ENCODE measurements around the gene SPSB1. TPM values are rescaled to one million over a fixed set of nuclear protein-coding genes. Genes with fewer than 3 reads are reported as not detected.

Gene SPSB1
- total and polyA plus RNA-seq, 12 donors = 1.4 to 14.0 (median 9.9) TPM

DNA sequence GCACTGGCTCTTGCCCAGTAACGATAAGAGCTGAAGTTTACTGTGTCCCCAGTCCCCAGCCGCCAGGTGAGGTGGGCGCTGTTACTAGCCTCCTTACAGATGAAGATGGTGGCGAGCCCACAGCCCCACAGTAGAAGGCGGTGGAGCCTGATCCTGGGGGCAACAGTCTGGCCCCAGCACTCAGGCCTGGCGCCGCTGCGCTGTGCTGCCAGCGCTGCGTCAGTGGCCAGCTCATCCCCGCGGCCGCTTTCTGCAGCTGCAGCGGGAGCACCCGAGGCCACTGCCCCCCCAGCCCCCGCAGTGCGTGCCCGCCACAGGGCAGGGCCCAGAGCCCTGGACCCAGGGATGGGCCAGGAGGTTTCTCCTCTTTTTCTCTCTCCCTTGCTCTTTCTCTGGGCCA, 44.8 kb upstream of the SPSB1 start:
- no peaks in the 10 kb centered on the region for H3K9me3 ChIP-seq (replicated peaks in 1 of 3)
- WGBS, 4 donors = 29 to 65% (median 54%) methylated on average over 5 to 18 of the region's 18 CpGs
- no peaks in the 10 kb centered on the region for H3K27me3 ChIP-seq
- H3K36me3 ChIP-seq (replicated peaks in 1 of 2) = peaks cover 0 to 20% of the 10 kb centered on the region in 2 donors
- peaks cover 79 to 98% of the 10 kb centered on the region in 2 donors for H3K4me1 ChIP-seq (replicated peaks in 1 of 2)
- peak; percentile 80 to 88 (median 84) for DNase-seq
- peak overlapping the region; percentile 81 to 96 (median 84) for H3K27ac ChIP-seq
- no peak overlapping the region for H3K4me3 ChIP-seq
- TF ChIP-seq, protein P1, sequence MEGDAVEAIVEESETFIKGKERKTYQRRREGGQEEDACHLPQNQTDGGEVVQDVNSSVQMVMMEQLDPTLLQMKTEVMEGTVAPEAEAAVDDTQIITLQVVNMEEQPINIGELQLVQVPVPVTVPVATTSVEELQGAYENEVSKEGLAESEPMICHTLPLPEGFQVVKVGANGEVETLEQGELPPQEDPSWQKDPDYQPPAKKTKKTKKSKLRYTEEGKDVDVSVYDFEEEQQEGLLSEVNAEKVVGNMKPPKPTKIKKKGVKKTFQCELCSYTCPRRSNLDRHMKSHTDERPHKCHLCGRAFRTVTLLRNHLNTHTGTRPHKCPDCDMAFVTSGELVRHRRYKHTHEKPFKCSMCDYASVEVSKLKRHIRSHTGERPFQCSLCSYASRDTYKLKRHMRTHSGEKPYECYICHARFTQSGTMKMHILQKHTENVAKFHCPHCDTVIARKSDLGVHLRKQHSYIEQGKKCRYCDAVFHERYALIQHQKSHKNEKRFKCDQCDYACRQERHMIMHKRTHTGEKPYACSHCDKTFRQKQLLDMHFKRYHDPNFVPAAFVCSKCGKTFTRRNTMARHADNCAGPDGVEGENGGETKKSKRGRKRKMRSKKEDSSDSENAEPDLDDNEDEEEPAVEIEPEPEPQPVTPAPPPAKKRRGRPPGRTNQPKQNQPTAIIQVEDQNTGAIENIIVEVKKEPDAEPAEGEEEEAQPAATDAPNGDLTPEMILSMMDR (IDR thresholded peaks at IDR 0.05) = peak in 1 of 6 experiments; percentile 10
- TF ChIP-seq POLR2A (IDR thresholded peaks at IDR 0.05) = peak in 1 of 2 donors; percentile 63
- intact Hi-C loops (cut with DNase I) = no loop called here

DNA sequence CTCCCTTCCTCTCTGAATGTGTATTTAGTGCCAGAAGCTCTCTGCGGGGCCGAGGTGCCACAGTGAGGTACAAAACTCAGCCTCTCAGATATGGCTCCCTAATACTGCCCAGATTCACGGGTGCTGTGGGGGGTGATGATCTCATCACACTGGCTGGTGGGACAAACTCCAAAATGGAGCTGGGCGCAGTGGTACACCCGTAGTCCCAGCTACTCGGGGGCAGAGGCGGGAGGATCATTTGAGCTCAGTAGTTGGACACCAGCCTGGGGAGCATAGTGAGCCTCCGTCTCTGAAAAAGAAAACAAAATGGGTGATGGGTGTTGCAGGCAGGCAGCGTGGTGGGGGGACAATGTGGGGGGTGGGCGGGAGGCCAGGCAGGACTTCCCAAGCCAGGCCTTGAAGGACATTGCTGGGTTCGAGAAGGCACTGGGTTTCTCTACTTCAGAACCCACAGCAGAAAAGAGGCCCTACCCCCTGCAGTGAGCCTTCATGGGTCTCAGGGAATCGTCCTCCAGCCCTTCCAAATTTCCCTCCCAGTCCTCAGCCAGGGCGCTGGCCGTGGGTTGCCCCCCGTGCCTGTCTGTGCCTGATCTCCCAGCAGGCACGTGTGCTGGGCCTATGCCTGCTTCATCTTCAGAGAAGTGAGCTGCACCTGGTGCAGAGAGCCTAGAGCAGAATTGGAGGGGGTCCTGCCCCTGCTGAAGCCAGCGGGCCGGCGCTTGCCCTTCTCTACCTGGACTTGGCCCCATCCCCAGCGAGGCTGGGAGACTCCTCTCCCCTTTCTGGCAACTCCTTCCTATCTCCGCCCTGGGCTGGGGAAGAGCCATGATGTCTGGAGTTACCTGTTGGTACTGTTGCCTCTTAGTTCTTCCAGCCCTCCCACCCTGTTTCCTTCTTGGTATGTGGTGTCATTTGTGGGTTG, 44.1 kb upstream of the SPSB1 start:
- Histone ChIP-seq H3K4me3 (no peak overlapping the region), H3K4me1 (replicated peaks in 1 of 2) (peaks cover 79 to 98% of the 10 kb centered on the region in 2 donors), H3K9me3 (replicated peaks in 1 of 3) (no peaks in the 10 kb centered on the region), H3K27me3 (no peaks in the 10 kb centered on the region), H3K36me3 (replicated peaks in 1 of 2) (peaks cover 0 to 20% of the 10 kb centered on the region in 2 donors), H3K27ac (peak overlapping the region; percentile 84 to 96 (median 87))
- TF ChIP-seq, protein P1 (IDR thresholded peaks at IDR 0.05) = no peak
- TF ChIP-seq POLR2A (IDR thresholded peaks at IDR 0.05) = no peak
- 58 to 67% (median 60%) methylated on average over 18 to 21 of the region's 21 CpGs for WGBS, 4 donors
- DNase-seq = peak in 1 of 7 donors; percentile 37
- intact Hi-C loops (cut with DNase I) = no loop called here

DNA sequence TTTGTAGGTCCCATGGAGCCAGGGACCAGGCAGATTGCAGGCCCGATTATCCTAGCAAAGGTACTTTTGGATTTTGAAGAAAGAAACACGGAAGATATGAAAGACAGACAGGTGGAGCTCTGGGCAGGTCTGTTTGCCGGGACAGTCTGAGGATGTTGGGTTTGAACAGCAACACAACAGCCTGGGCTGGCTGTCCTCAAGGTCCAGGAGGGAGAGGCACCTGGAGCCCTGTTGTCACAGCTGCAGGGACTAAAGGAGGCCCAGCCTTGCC, 43.5 kb upstream of the SPSB1 start:
- DNase-seq = peak in 1 of 7 donors; percentile 28
- intact Hi-C loops (cut with DNase I) = no loop called here
- Histone ChIP-seq H3K9me3 (replicated peaks in 1 of 3) (no peaks in the 10 kb centered on the region), H3K4me3 (no peak overlapping the region), H3K36me3 (replicated peaks in 1 of 2) (peaks cover 0 to 20% of the 10 kb centered on the region in 2 donors), H3K27ac (peak overlapping the region; percentile 84 to 96 (median 87)), H3K4me1 (replicated peaks in 1 of 2) (peaks cover 78 to 98% of the 10 kb centered on the region in 2 donors), H3K27me3 (no peaks in the 10 kb centered on the region)
- WGBS, 4 donors = 41 to 73% (median 67%) methylated on average over 3 of the region's 3 CpGs
- no peak for TF ChIP-seq POLR2A (IDR thresholded peaks at IDR 0.05)
- TF ChIP-seq, protein P1 (IDR thresholded peaks at IDR 0.05) = no peak

DNA sequence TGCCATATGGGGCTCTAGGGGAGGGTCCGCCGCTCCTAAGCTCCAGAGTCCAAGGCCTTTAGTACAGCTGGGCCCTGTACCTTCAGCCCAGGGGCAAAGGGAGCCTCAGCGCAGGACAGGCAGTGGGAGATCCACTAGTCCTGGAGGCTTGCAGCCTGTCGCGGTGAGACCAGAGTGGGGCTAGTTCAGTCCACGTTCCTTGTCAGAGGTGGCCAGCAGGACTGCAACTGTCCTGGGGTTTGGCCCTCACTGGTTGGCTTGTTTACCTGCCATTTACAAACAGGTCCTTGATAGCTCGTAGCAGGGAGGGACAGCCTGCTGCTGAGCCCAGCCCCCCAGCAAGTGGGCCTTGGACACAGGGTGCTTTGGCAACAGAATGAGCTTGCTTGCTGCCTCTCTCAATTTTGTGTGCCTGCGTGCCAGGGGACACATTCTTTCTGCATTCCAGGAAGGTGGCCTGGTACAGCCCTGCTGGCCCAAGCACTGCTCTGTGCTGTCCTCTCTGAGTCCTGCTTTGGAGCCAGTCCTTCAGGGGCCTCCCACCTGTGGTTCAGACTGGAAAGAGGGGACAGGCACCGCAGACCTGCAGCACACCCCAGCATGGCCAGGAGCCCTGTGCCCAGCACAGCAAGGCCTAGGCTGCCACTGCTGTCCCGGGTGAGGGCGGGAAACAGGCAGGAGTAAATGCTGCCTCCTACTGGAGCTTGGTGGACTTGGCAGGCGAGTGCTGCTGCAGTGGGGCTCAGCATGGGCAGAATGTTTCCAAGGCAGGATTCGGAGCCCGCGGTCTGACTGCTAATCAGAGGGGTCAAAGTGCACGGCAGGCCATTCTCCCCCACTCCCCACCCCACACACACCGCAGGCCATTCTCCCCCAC, 42.9 kb upstream of the SPSB1 start:
- TF ChIP-seq, protein P1 (IDR thresholded peaks at IDR 0.05) = peak; percentile 20 to 67 (median 52)
- peak; percentile 16 to 80 for TF ChIP-seq POLR2A (IDR thresholded peaks at IDR 0.05)
- DNase-seq = peak; percentile 72 to 95 (median 91)
- Histone ChIP-seq H3K27me3 (no peaks in the 10 kb centered on the region), H3K4me3 (no peak overlapping the region), H3K27ac (peak overlapping the region; percentile 84 to 96 (median 87)), H3K4me1 (replicated peaks in 1 of 2) (peaks cover 72 to 95% of the 10 kb centered on the region in 2 donors), H3K9me3 (replicated peaks in 1 of 3) (no peaks in the 10 kb centered on the region), H3K36me3 (replicated peaks in 1 of 2) (peaks cover 0 to 20% of the 10 kb centered on the region in 2 donors)
- intact Hi-C loops (cut with DNase I) = no loop called here
- 33 to 46% (median 43%) methylated on average over 7 to 17 of the region's 17 CpGs for WGBS, 4 donors
